Lower leg skin (tissue), 3 donors: ENCODE results near the gene RUNX1.

Source experiments
- POLR2A ChIP-seq, 2 donors: fragments of 450-650 bp; IDR thresholded peaks; one replicate each; pipeline ENCODE4 v1.6.1; 2016 to 2017; ENCODE audit warnings: antibody characterized with exemption in 2 of 2, mild to moderate bottlenecking in 1 of 2, moderate library complexity in 1 of 2
- TF ChIP-seq, protein P1 (sequence below), 3 donors: fragments of 450-650 bp; IDR thresholded peaks; one replicate each; pipeline ENCODE4 v1.5.1; 2016; ENCODE audit warnings: antibody characterized with exemption in 3 of 3, mild to moderate bottlenecking in 3 of 3, moderate library complexity in 2 of 3

GRCh38 chr21:34928637-34929036, 120.5 kb downstream of the RUNX1 start:
- TF ChIP-seq, protein P1, sequence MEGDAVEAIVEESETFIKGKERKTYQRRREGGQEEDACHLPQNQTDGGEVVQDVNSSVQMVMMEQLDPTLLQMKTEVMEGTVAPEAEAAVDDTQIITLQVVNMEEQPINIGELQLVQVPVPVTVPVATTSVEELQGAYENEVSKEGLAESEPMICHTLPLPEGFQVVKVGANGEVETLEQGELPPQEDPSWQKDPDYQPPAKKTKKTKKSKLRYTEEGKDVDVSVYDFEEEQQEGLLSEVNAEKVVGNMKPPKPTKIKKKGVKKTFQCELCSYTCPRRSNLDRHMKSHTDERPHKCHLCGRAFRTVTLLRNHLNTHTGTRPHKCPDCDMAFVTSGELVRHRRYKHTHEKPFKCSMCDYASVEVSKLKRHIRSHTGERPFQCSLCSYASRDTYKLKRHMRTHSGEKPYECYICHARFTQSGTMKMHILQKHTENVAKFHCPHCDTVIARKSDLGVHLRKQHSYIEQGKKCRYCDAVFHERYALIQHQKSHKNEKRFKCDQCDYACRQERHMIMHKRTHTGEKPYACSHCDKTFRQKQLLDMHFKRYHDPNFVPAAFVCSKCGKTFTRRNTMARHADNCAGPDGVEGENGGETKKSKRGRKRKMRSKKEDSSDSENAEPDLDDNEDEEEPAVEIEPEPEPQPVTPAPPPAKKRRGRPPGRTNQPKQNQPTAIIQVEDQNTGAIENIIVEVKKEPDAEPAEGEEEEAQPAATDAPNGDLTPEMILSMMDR (IDR thresholded peaks at IDR 0.05) = no peak
- TF ChIP-seq POLR2A (IDR thresholded peaks at IDR 0.05) = no peak
